Mucosa of descending colon (tissue), 3 donors: ENCODE data around the gene NFATC2IP. TPM values are rescaled to one million over a fixed set of nuclear protein-coding genes. Genes with fewer than 3 reads are reported as not detected.

ENCODE experiments used
- ATAC-seq: fragments of 200-7000 bp; cut with Tn5 transposase; one replicate; pipeline ENCODE4 v1.9.1; 2020; ENCODE audit warnings: mild to moderate bottlenecking, moderate library complexity
- DNase-seq, 3 donors: peaks; one replicate each; pipeline ENCODE4 v3.0.0-alpha.2; 2020
- H3K36me3 ChIP-seq: fragments of 200-600 bp; one replicate; pipeline ENCODE4 v1.8.0; 2021; ENCODE audit warnings: low read depth, mild to moderate bottlenecking
- H3K4me1 ChIP-seq: fragments of 200-600 bp; one replicate; pipeline ENCODE4 v1.8.0; 2021; ENCODE audit warnings: low read depth, mild to moderate bottlenecking
- H3K4me3 ChIP-seq: fragments of 200-600 bp; one replicate; pipeline ENCODE4 v1.8.0; 2021; ENCODE audit warnings: mild to moderate bottlenecking
- H3K9me3 ChIP-seq: fragments of 200-600 bp; one replicate; pipeline ENCODE4 v1.8.0; 2021; ENCODE audit warnings: mild to moderate bottlenecking
- intact Hi-C, 2 donors: fragments of 100-400 bp; cut with DNase I in 1 of 2; cut with micrococcal nuclease in 1 of 2; formaldehyde crosslinking; loops; one replicate each; pipeline versions ENCODE4 v1.11.0 to v1.11.1; 2022; cut with DNase I, micrococcal nuclease
- total RNA-seq, 3 donors: library from RNA; stranded (reverse); fragmentation: NEBNext Ultra II Directional in 2 of 3; extraction: Animal tissue kit (Norgen Biotek cat#: 25700) in 2 of 3; gene quantifications; one replicate each; pipeline versions ENCODE4 v1.2.1 to v1.2.4, GENCODE V29; 2021 to 2023
- TF ChIP-seq, protein P1 (sequence below): fragments of 200-600 bp; IDR thresholded peaks from one replicate; pipeline ENCODE4 v1.8.0; 2022; ENCODE audit warnings: antibody characterized with exemption, mild to moderate bottlenecking
- donor health status: DM: no; HTN: no; CAD: no; lungs with moderate emphysema.
- donor health status: DM: no; HTN: no; CAD: no.
- donor health status: DM: no; HTN: yes; CAD: no.

NFATC2IP gene
- total RNA-seq, 3 donors from 2014 or later: 45.0 to 57.9 (median 50.9) TPM

DNA sequence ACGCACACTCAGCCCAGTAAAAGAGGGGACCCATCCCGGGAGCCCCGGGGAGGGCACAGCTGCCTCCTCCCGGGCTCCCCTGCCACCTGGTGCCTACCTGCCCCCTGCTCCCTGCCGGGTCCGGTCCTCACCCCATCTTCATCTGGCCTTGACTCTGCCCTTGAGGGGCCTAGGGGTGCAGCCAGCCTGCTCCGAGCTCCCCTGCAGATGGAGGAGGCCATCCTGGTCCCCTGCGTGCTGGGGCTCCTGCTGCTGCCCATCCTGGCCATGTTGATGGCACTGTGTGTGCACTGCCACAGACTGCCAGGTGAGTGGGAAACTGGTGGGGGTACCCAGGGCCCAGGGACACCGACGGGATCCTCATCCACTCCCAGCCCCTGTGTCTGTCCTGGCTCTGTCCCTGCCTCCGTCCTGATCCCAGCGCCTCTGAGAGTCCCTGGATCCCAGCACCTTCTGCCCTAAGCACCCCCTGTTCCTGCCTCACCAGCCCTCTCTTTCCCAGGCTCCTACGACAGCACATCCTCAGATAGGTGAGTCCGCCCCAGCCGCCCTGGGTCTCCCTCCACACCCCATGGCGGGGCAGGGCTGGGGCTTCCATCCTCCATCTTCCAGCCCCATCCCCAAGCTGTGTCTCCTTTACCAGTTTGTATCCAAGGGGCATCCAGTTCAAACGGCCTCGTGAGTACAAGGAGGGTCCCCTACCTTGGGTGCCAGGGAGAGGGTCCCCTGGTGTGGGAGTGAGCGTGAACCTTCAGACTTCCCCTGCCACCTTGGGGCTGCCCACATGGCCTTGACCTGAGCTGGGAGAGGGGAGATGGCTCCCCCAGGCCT, 34.7 kb downstream of the NFATC2IP start:
- peak; percentile 25 for ATAC-seq
- DNase-seq: no peak
- TF ChIP-seq, protein P1, sequence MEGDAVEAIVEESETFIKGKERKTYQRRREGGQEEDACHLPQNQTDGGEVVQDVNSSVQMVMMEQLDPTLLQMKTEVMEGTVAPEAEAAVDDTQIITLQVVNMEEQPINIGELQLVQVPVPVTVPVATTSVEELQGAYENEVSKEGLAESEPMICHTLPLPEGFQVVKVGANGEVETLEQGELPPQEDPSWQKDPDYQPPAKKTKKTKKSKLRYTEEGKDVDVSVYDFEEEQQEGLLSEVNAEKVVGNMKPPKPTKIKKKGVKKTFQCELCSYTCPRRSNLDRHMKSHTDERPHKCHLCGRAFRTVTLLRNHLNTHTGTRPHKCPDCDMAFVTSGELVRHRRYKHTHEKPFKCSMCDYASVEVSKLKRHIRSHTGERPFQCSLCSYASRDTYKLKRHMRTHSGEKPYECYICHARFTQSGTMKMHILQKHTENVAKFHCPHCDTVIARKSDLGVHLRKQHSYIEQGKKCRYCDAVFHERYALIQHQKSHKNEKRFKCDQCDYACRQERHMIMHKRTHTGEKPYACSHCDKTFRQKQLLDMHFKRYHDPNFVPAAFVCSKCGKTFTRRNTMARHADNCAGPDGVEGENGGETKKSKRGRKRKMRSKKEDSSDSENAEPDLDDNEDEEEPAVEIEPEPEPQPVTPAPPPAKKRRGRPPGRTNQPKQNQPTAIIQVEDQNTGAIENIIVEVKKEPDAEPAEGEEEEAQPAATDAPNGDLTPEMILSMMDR: no peak
- Histone ChIP-seq H3K9me3 (peaks cover 3% of the 10 kb centered on the region), H3K36me3 (no peaks in the 10 kb centered on the region), H3K4me3 (no peak overlapping the region), H3K4me1 (no peaks in the 10 kb centered on the region)
- intact Hi-C loops: no loop called here

DNA sequence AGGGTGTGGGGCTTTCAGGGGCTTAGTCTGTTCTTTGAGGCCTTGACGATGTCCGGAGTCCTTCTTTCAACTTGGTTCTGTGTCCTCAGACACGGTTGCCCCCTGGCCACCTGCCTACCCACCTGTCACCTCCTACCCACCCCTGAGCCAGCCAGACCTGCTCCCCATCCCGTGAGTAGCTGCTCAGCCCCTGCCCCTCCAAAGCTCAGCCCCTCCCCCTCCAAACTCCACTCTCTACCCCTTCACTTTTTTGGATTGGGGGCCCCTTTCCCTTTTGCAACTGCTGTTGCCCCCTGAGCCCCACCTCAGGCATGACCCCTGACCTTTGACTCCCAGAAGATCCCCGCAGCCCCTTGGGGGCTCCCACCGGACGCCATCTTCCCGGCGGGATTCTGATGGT, 35.3 kb downstream of the NFATC2IP start:
- no peaks in the 10 kb centered on the region for H3K36me3 ChIP-seq
- DNase-seq: no peak
- peaks cover 3% of the 10 kb centered on the region for H3K9me3 ChIP-seq
- H3K4me1 ChIP-seq: no peaks in the 10 kb centered on the region
- intact Hi-C loops: no loop called here
- TF ChIP-seq, protein P1: no peak
- no peak for ATAC-seq
- no peak overlapping the region for H3K4me3 ChIP-seq

- H3K4me1 ChIP-seq: no peaks in the 10 kb centered on the region
- H3K36me3 ChIP-seq: no peaks in the 10 kb centered on the region
- intact Hi-C loops: no loop called here
- TF ChIP-seq, protein P1: no peak
- no peak for DNase-seq
- H3K4me3 ChIP-seq: no peak overlapping the region
- H3K9me3 ChIP-seq: peaks cover 3% of the 10 kb centered on the region
- no peak for ATAC-seq
Observed at GRCh38 chr16:28986492-28986891, 35.8 kb downstream of the NFATC2IP start.

DNA sequence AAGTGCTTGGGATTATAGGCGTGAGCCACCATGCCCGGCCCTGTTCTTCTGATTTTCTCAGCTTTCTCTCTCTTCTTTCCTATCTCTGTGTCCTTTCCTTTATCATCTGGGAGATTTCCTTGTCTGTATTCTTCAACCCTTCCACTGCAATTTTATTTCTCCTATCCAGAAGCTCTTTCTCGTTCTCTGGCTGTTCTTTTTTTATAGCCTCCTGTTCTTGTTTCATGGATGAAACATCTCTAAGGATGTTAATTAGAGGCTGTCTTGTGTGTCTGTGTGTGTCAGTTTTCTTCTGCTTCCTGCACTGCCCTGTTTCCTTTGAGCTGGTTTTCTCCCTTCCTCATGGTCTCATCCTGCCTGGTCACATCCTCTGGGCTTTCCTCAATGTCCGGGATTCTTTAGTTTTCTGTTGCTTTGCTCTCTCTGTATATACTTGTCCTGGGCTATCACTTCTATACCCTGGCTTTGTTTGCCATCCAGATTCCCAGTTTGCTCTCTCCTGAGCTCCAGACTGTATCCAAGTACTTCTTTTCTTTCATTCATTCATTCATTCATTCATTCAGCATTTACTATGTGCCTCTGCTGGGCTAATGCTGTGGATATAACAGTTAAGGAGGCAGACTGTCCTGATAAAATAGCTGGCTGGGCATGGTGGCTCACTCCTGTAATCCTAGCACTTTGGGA, 36.6 kb downstream of the NFATC2IP start:
- Histone ChIP-seq H3K4me3 (no peak overlapping the region), H3K4me1 (no peaks in the 10 kb centered on the region), H3K9me3 (peaks cover 3% of the 10 kb centered on the region), H3K36me3 (no peaks in the 10 kb centered on the region)
- no peak for ATAC-seq
- TF ChIP-seq, protein P1: no peak
- intact Hi-C loops: no loop called here
- no peak for DNase-seq

DNA sequence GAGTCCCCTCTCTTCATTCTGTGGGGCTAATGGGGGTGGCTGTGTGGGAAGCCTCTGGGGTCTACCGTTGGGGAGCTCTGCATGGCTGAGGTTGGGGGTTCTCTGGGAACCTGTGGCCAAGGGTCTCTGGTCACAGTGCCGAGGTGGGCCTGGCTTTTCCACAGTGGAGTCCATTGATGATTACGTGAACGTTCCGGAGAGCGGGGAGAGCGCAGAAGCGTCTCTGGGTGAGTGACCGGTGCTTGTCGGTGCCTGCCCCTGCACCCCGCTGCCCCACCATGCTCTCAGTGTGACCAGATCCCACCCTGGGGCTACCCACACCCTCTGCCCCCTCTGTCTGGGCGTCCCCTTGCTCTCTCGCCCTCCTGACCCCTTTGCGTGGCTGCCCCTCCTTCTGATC, 38.6 kb downstream of the NFATC2IP start:
- intact Hi-C loops: no loop called here
- H3K36me3 ChIP-seq: no peaks in the 10 kb centered on the region
- peak in 1 of 3 donors; percentile 39 for DNase-seq
- ATAC-seq: no peak
- no peaks in the 10 kb centered on the region for H3K4me1 ChIP-seq
- H3K9me3 ChIP-seq: peaks cover 3% of the 10 kb centered on the region
- H3K4me3 ChIP-seq: no peak overlapping the region
- TF ChIP-seq, protein P1: no peak
